Nephron (organoid): ENCODE data around the gene KDM3B.

Experiments used
- H3K27ac Mint-ChIP-seq, 3 experiments: 2 replicates each; pipeline ENCODE4 v1.8.0; 2020; ENCODE audit warnings: mixed read lengths in 3 of 3, mild to moderate bottlenecking in 2 of 3, moderate library complexity in 1 of 3
- H3K27me3 Mint-ChIP-seq: 2 replicates; pipeline ENCODE4 v1.8.0; 2021; ENCODE audit warnings: low read depth, mild to moderate bottlenecking, moderate library complexity, mixed read lengths
- H3K36me3 Mint-ChIP-seq: 2 replicates; pipeline ENCODE4 v1.8.0; 2020; ENCODE audit warnings: low read depth, mixed read lengths
- H3K4me1 Mint-ChIP-seq: 2 replicates; pipeline ENCODE4 v1.8.0; 2020; ENCODE audit warnings: mixed read lengths
- H3K4me3 Mint-ChIP-seq, 3 experiments: 2 replicates each; pipeline ENCODE4 v1.8.0; 2020; ENCODE audit warnings: mild to moderate bottlenecking in 3 of 3, mixed read lengths in 3 of 3, moderate library complexity in 2 of 3
- H3K9me3 Mint-ChIP-seq: 2 replicates; pipeline ENCODE4 v1.8.0; 2020; ENCODE audit warnings: mixed read lengths
- CTCF ChIP-seq, 3 experiments: fragments of 200-600 bp; sonication (generic); IDR thresholded peaks; one replicate each; pipeline ENCODE4 v1.5.0; 2021; ENCODE audit warnings: antibody characterized with exemption in 3 of 3; ENCODE audit not compliant: unreplicated experiment in 3 of 3

KDM3B gene

GRCh38 chr5:138352722-138353559 is 456 bp downstream of the KDM3B start:
- peak in 1 of 3 experiments; percentile 6 for TF ChIP-seq CTCF (IDR thresholded peaks at IDR 0.05; ENCODE audit: unreplicated experiment in 3 of 3)
- Mint-ChIP-seq H3K36me3 (peaks cover 34% of the 10 kb centered on the region), H3K4me1 (peaks cover 30% of the 10 kb centered on the region), H3K27ac (peak overlapping the region; percentile 97 to 99 (median 99)), H3K9me3 (peaks cover 10% of the 10 kb centered on the region), H3K27me3 (no peaks in the 10 kb centered on the region), H3K4me3 (peak overlapping the region; percentile 92 to 100 (median 98))

- peaks cover 30% of the 10 kb centered on the region for H3K36me3 Mint-ChIP-seq
- peaks cover 30% of the 10 kb centered on the region for H3K4me1 Mint-ChIP-seq
- no peaks in the 10 kb centered on the region for H3K27me3 Mint-ChIP-seq
- H3K4me3 Mint-ChIP-seq: peak overlapping the region; percentile 92 to 100 (median 98)
- H3K9me3 Mint-ChIP-seq: peaks cover 10% of the 10 kb centered on the region
- no peak for TF ChIP-seq CTCF (IDR thresholded peaks at IDR 0.05; ENCODE audit: unreplicated experiment in 3 of 3)
- peak overlapping the region; percentile 97 to 99 (median 99) for H3K27ac Mint-ChIP-seq
Observed at GRCh38 chr5:138353560-138354080, 1.1 kb downstream of the KDM3B start.

GRCh38 chr5:138354387-138354786 is 1.9 kb downstream of the KDM3B start:
- H3K27me3 Mint-ChIP-seq: no peaks in the 10 kb centered on the region
- H3K9me3 Mint-ChIP-seq: peaks cover 10% of the 10 kb centered on the region
- TF ChIP-seq CTCF (IDR thresholded peaks at IDR 0.05; ENCODE audit: unreplicated experiment in 3 of 3): no peak
- peaks cover 23% of the 10 kb centered on the region for H3K36me3 Mint-ChIP-seq
- H3K4me1 Mint-ChIP-seq: peaks cover 30% of the 10 kb centered on the region
- H3K4me3 Mint-ChIP-seq: peak overlapping the region; percentile 92 to 100 (median 98)
- H3K27ac Mint-ChIP-seq: peak overlapping the region; percentile 97 to 99 (median 99)

- peaks cover 10% of the 10 kb centered on the region for H3K9me3 Mint-ChIP-seq
- no peaks in the 10 kb centered on the region for H3K27me3 Mint-ChIP-seq
- H3K4me1 Mint-ChIP-seq: peaks cover 30% of the 10 kb centered on the region
- H3K36me3 Mint-ChIP-seq: peaks cover 23% of the 10 kb centered on the region
- peak overlapping the region; percentile 97 to 99 (median 99) for H3K27ac Mint-ChIP-seq
- peak overlapping the region; percentile 92 to 100 (median 98) for H3K4me3 Mint-ChIP-seq
- no peak for TF ChIP-seq CTCF (IDR thresholded peaks at IDR 0.05; ENCODE audit: unreplicated experiment in 3 of 3)
Observed at GRCh38 chr5:138354926-138355378, 2.5 kb downstream of the KDM3B start.

- H3K9me3 Mint-ChIP-seq: no peaks in the 10 kb centered on the region
- H3K4me3 Mint-ChIP-seq: no peak overlapping the region
- H3K27ac Mint-ChIP-seq: no peak overlapping the region
- peaks cover 31% of the 10 kb centered on the region for H3K4me1 Mint-ChIP-seq
- peaks cover 6% of the 10 kb centered on the region for H3K36me3 Mint-ChIP-seq
- H3K27me3 Mint-ChIP-seq: no peaks in the 10 kb centered on the region
- TF ChIP-seq CTCF (IDR thresholded peaks at IDR 0.05; ENCODE audit: unreplicated experiment in 3 of 3): no peak
Observed at GRCh38 chr5:138359621-138360020, 7.1 kb downstream of the KDM3B start.
